ENCODE data around the gene CORO6. TPM values are rescaled to one million over a fixed set of nuclear protein-coding genes. Genes with fewer than 3 reads are reported as not detected.

Gene CORO6
- total and polyA plus RNA-seq, 2 donors (not counting 1 experiment from before 2014, with no cell fraction given) = 1.4 to 4.0 TPM

GRCh38 chr17:29577385-29578211 is 45.1 kb downstream of the CORO6 start:
- POLR2A ChIA-PET = interaction anchor here (4.4 kb wide), 1 partner anchor 14 kb away, joined by 18 read pairs; the partner anchor contains the start of gene ANKRD13B
- Histone ChIP-seq H3K4me3 (ENCODE audit: control extremely low read depth in 1 of 5, extremely low read depth in 1 of 5, insufficient read depth in 1 of 5, low read depth in 2 of 5, low read length in 4 of 5) (no peak overlapping the region), H3K9ac (ENCODE audit: low read length) (no peak overlapping the region), H3K27ac (ENCODE audit: low read length in 2 of 2) (no peak overlapping the region), H3K79me2 (ENCODE audit: control insufficient read depth, insufficient read depth, low read length) (peaks cover 28% of the 10 kb centered on the region), H3K9me3 (ENCODE audit: control extremely low read depth in 1 of 3, control insufficient read depth in 2 of 3, insufficient read depth in 1 of 3, low read length in 2 of 3) (no peaks in the 10 kb centered on the region), H2AFZ (ENCODE audit: insufficient read depth, low read depth, low read length, poor library complexity, severe bottlenecking) (no peak overlapping the region), H3K4me1 (ENCODE audit: control insufficient read depth in 2 of 2, insufficient read depth in 2 of 2, low read length in 2 of 2) (peaks cover 9 to 24% of the 10 kb centered on the region in 2 donors), H3K4me2 (replicated peaks; ENCODE audit: low read depth, low read length, poor library complexity, severe bottlenecking) (no peak overlapping the region), H4K20me1 (ENCODE audit: control insufficient read depth, insufficient read depth, low read length, poor library complexity, severe bottlenecking) (peaks cover 48% of the 10 kb centered on the region), H3K36me3 (replicated peaks in 1 of 2; ENCODE audit: control extremely low read depth in 1 of 2, control insufficient read depth in 1 of 2, extremely low read depth in 1 of 2, insufficient read depth in 2 of 2, low read length in 1 of 2) (peaks cover 0 to 75% of the 10 kb centered on the region in 2 experiments), H3K27me3 (replicated peaks in 1 of 4; ENCODE audit: control extremely low read depth in 1 of 4, control insufficient read depth in 3 of 4, insufficient read depth in 4 of 4, low read length in 3 of 4) (no peaks in the 10 kb centered on the region)
- Mint-ChIP-seq H3K27me3 (no peaks in the 10 kb centered on the region), H3K4me1 (peaks cover 14% of the 10 kb centered on the region), H3K27ac (no peak overlapping the region), H3K9me3 (ENCODE audit: insufficient read depth) (no peaks in the 10 kb centered on the region), H3K4me3 (no peak overlapping the region)
- ATAC-seq (ENCODE audit: low read depth) (no peak), DNase-seq (no peak)
- TF ChIP-seq EZH2 (IDR thresholded peaks at IDR 0.05; ENCODE audit: borderline replicate concordance, insufficient read depth, low read depth, low read length, poor library complexity, severe bottlenecking) = no peak
- CTCF ChIA-PET = interaction anchor here (1.8 to 24.3 kb wide), 8 partner anchors 10 to 516 kb away, joined by 4 to 336 read pairs (median 8); partner anchors contain the start of genes ABHD15, ANKRD13B and SSH2
- intact Hi-C loops (cut with micrococcal nuclease) = no loop called here
- 92% methylated on average over 22 of the region's 22 CpGs for WGBS (ENCODE audit: insufficient coverage)

GRCh38 chr17:29577001-29577370 is 45.7 kb downstream of the CORO6 start:
- ATAC-seq (ENCODE audit: low read depth) (no peak), DNase-seq (no peak)
- peaks cover 14% of the 10 kb centered on the region for H3K4me1 Mint-ChIP-seq
- WGBS (ENCODE audit: insufficient coverage) = 96% methylated on average over 9 of the region's 9 CpGs
- Histone ChIP-seq H2AFZ (ENCODE audit: insufficient read depth, low read depth, low read length, poor library complexity, severe bottlenecking) (no peak overlapping the region), H3K4me2 (replicated peaks; ENCODE audit: low read depth, low read length, poor library complexity, severe bottlenecking) (no peak overlapping the region), H3K4me1 (ENCODE audit: control insufficient read depth in 2 of 2, insufficient read depth in 2 of 2, low read length in 2 of 2) (peaks cover 9 to 24% of the 10 kb centered on the region in 2 donors), H3K36me3 (replicated peaks in 1 of 2; ENCODE audit: control extremely low read depth in 1 of 2, control insufficient read depth in 1 of 2, extremely low read depth in 1 of 2, insufficient read depth in 2 of 2, low read length in 1 of 2) (peaks cover 0 to 71% of the 10 kb centered on the region in 2 experiments), H3K9ac (ENCODE audit: low read length) (no peak overlapping the region), H3K4me3 (ENCODE audit: control extremely low read depth in 1 of 5, extremely low read depth in 1 of 5, insufficient read depth in 1 of 5, low read depth in 2 of 5, low read length in 4 of 5) (no peak overlapping the region), H3K9me3 (ENCODE audit: control extremely low read depth in 1 of 3, control insufficient read depth in 2 of 3, insufficient read depth in 1 of 3, low read length in 2 of 3) (no peaks in the 10 kb centered on the region), H3K27ac (ENCODE audit: low read length in 2 of 2) (no peak overlapping the region), H4K20me1 (ENCODE audit: control insufficient read depth, insufficient read depth, low read length, poor library complexity, severe bottlenecking) (peaks cover 48% of the 10 kb centered on the region), H3K79me2 (ENCODE audit: control insufficient read depth, insufficient read depth, low read length) (peaks cover 23% of the 10 kb centered on the region), H3K27me3 (replicated peaks in 1 of 4; ENCODE audit: control extremely low read depth in 1 of 4, control insufficient read depth in 3 of 4, insufficient read depth in 4 of 4, low read length in 3 of 4) (no peaks in the 10 kb centered on the region)
- POLR2A ChIA-PET = no interaction called here
- no peak for TF ChIP-seq CTCF (IDR thresholded peaks at IDR 0.05)
- TF ChIP-seq EZH2 (IDR thresholded peaks at IDR 0.05; ENCODE audit: borderline replicate concordance, insufficient read depth, low read depth, low read length, poor library complexity, severe bottlenecking) = no peak
- no peak overlapping the region for H3K27ac Mint-ChIP-seq
- intact Hi-C loops (cut with micrococcal nuclease) = no loop called here
- no peaks in the 10 kb centered on the region for H3K27me3 Mint-ChIP-seq
- CTCF ChIA-PET = interaction anchor here (0.6 to 24.3 kb wide), 10 partner anchors 9 to 516 kb away, joined by 3 to 336 read pairs (median 4); partner anchors contain the start of genes ABHD15 and ANKRD13B
- H3K4me3 Mint-ChIP-seq = no peak overlapping the region
- H3K9me3 Mint-ChIP-seq (ENCODE audit: insufficient read depth) = no peaks in the 10 kb centered on the region
